Right renal pelvis (tissue), 4 donors: ENCODE data around the gene ADIPOR1. TPM values are rescaled to one million over a fixed set of nuclear protein-coding genes. Genes with fewer than 3 reads are reported as not detected.

Experiments used
- polyA plus RNA-seq, 4 donors: library from polyadenylated mRNA; unstranded; fragments of 120-200 nt; gene quantifications; one replicate each; pipeline ENCODE4 v1.2.1, GENCODE V29; 2013; ENCODE audit not compliant: insufficient read length in 4 of 4

The ADIPOR1 gene
- polyA plus RNA-seq, 4 donors, result 82.6 to 85.0 (median 83.9) TPM

Other genes with a start within 250 kb of the ADIPOR1 start
- 1 to 10 TPM; 2.1 to 2.6 (median 2.5) TPM for gene SYT2, start 247.9 kb downstream of the ADIPOR1 start, polyA plus RNA-seq
- 100 to 1,000 TPM in 2 of 4 donors, 10 to 100 TPM in 2; 87.2 to 106 (median 99.6) TPM for gene KDM5B, start 149.9 kb downstream of the ADIPOR1 start, polyA plus RNA-seq
- gene PCAT6, start 147.4 kb downstream of the ADIPOR1 start, polyA plus RNA-seq, result 1 to 10 TPM; 2.5 to 5.3 (median 3.5) TPM
- 10 to 100 TPM; 10.4 to 12.9 (median 11.8) TPM for gene RABIF, start 69.2 kb downstream of the ADIPOR1 start, polyA plus RNA-seq
- 10 to 100 TPM; 35.6 to 45.8 (median 43.1) TPM for gene KLHL12, start 31.1 kb downstream of the ADIPOR1 start, polyA plus RNA-seq
- gene CYB5R1, start 8.9 kb upstream of the ADIPOR1 start, polyA plus RNA-seq, result 10 to 100 TPM; 45.4 to 56.7 (median 51.9) TPM
- 10 to 100 TPM; 73.5 to 81.9 (median 74.5) TPM for gene TMEM183A, start 49.1 kb upstream of the ADIPOR1 start, polyA plus RNA-seq
- 1 to 10 TPM; 5.6 to 9.6 (median 6.8) TPM for gene PPFIA4, start 68.2 kb upstream of the ADIPOR1 start, polyA plus RNA-seq
- under 1 TPM; 0.11 to 0.17 (median 0.15) TPM for gene MYOG, start 127.7 kb upstream of the ADIPOR1 start, polyA plus RNA-seq
- gene ADORA1, start 169.4 kb upstream of the ADIPOR1 start, polyA plus RNA-seq, result 1 to 10 TPM; 5.8 to 6.9 (median 6.5) TPM
- under 1 TPM; 0.21 to 0.33 (median 0.26) TPM for gene MYBPH, start 217.5 kb upstream of the ADIPOR1 start, polyA plus RNA-seq
- 10 to 100 TPM; 10.3 to 13.5 (median 11.6) TPM for gene CHI3L1, start 228.4 kb upstream of the ADIPOR1 start, polyA plus RNA-seq